ENCODE results near the gene FMOD. TPM values are rescaled to one million over a fixed set of nuclear protein-coding genes. Genes with fewer than 3 reads are reported as not detected.
A peak's percentile ranks its signal among the peaks of the same experiment; 100 is the strongest.
"Not testable (repeated sequence)": the region's sequence is repeated elsewhere in the genome, so short reads cannot be mapped to it uniquely, and the experiment has no call there.

The FMOD gene
- total RNA-seq, 2 donors from 2014 or later: not detected

DNA sequence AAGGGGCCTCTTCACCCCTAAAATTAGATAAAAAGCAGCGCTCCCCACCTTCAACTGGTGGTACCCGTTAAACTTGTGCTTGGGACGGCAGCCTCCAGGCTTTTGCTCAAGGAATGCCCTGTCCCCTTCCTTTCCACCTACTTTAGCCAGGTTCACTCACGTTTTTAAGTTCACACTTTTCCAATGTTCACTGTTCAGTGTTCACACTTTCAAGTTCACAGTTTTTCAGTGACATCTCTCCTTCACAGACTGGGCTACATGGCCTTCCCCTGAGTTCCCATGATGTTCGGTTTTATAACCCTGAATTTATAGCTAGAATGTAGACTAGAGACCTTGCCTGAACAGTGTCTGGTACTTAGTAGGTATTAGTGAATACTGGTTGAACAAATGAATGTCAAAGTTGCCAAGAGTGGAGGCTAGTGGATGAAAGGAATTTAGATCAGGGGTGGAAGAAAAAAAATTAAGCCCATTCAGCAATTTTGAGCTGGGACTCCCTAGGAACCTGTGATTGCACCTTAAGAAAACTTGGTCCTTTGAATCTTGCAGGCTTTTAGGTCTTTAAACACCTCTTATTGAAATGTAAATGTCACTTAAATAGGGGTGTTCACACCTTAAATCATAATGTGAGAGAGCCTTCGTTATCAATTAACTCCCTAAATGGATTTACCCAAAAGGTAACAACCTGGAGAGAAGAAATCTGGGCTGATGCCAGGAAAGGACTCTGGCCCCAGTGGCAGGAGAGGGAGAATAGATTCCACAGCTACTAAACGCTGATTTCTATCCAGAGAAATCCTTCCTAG, 33.3 kb downstream of the FMOD start:
- H3K36me3 Mint-ChIP-seq (ENCODE audit: low read depth): peaks cover 4% of the 10 kb centered on the region
- DNase-seq (no peak), ATAC-seq (no peak)
- H3K4me1 Mint-ChIP-seq: peaks cover 51% of the 10 kb centered on the region
- H3K4me3 Mint-ChIP-seq: no peak overlapping the region
- no peaks in the 10 kb centered on the region for H3K27me3 Mint-ChIP-seq
- H3K27ac Mint-ChIP-seq: no peak overlapping the region
- no peaks in the 10 kb centered on the region for H3K9me3 ChIP-seq (ENCODE audit: control insufficient read depth, low read length, poor library complexity, severe bottlenecking)

DNA sequence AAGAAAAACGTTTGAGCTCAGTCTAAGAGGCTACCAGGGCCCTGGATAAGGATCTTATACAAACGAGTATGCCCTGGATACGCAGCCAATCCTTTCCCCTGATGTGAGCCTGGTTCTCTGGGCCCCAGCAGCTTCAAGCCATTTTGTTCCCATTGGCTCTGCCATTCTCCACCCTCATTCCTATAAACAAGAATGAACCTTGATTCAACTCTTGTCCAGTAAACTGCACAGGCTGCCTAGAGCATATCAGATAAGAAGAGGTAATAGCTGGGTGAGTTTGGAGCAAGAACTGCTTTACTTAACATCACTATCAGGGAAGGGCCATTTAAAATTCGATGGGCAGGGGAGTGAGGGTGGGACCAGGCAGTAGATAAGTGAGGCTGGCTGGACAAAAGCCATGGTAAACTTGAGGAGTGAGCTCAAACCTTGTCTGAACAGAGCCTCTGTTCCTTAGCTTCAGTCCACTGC, 34.3 kb downstream of the FMOD start:
- ATAC-seq (no peak), DNase-seq (no peak)
- Mint-ChIP-seq H3K27me3 (no peaks in the 10 kb centered on the region), H3K4me1 (peaks cover 43% of the 10 kb centered on the region), H3K36me3 (ENCODE audit: low read depth) (peaks cover 4% of the 10 kb centered on the region), H3K27ac (peak overlapping the region; percentile 74), H3K4me3 (no peak overlapping the region)
- H3K9me3 ChIP-seq (ENCODE audit: control insufficient read depth, low read length, poor library complexity, severe bottlenecking): no peaks in the 10 kb centered on the region

DNA sequence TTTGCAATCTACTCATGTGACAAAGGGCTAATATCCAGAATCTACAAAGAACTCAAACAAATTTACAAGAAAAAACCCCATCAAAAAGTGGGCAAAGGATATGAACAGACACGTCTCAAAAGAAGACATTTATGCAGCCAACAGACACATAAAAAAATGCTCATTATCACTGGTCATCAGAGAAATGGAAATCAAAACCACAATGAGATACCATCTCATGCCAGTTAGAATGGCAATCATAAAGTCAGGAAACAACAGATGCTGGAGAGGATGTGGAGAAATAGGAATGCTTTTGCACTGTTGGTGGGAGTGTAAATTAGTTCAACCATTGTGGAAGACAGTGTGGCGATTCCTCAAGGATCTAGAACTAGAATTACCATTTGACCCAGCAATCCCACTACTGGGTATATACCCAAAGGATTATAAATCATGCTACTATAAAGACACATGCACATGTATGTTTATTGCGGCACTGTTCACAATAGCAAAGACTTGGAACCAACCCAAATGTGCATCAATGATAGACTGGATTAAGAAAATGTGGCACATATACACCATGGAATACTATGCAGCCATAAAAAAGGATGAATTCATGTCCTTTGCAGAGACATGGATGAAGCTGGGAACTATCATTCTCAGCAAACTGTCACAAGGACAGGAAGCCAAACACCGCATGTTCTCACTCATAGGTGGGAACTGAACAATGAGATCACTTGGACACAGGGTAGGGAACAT, 36.7 kb downstream of the FMOD start:
- not testable (repeated sequence) for H3K36me3 Mint-ChIP-seq (ENCODE audit: low read depth); ATAC-seq; H3K27me3 Mint-ChIP-seq; H3K9me3 ChIP-seq (ENCODE audit: control insufficient read depth, low read length, poor library complexity, severe bottlenecking); H3K4me3 Mint-ChIP-seq; H3K27ac Mint-ChIP-seq; DNase-seq
- H3K4me1 Mint-ChIP-seq: peaks cover 41% of the 10 kb centered on the region

DNA sequence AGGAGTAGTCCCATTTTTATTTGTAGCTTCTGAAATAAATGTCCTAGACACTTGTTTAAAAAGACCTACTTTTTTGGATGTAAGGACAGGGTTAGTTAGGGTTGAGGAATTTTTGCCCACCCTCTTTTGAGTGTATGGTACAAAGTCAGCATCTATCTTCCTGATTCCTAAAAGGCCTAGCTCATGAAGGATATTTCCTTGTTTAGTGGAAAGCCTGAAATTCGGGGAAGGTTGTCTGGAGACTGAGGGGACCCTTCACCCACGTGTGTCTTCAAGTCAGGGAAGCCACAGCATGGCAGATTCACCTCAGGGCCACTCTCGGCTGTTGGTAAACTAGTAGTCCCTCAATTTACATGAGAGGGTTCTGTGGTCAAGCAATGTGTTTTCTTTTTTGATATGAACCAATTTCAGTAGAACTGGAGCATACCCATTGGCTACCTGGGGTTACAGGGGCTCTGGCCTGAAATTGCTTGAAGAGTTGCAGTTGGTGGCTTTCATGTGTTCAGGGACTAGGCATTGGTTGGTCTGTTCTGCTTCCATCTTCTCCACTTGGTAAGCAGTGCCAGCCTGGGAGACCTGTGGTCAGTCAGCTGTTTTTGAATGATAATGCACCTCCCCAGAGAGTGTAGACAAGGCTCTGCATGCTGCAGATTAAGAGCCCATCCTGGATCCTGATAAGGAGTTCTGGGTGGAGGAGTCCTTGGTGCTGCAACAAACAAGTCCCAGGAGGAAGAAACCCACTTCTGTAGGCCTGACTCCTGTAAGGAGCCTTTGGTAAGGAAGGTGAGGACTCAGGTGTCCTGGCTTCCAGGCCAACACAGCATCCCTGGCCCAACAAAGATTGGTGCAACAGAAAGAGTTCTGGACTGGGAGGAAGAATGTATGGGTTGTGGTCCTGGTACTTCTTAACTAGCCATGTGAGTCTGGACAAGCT, 39.3 kb downstream of the FMOD start:
- Mint-ChIP-seq H3K27ac (peak overlapping the region; percentile 99), H3K27me3 (no peaks in the 10 kb centered on the region), H3K36me3 (ENCODE audit: low read depth) (peaks cover 17% of the 10 kb centered on the region), H3K4me1 (peaks cover 51% of the 10 kb centered on the region), H3K4me3 (no peak overlapping the region)
- H3K9me3 ChIP-seq (ENCODE audit: control insufficient read depth, low read length, poor library complexity, severe bottlenecking): peaks cover 6% of the 10 kb centered on the region
- DNase-seq (no peak), ATAC-seq (no peak)

DNA sequence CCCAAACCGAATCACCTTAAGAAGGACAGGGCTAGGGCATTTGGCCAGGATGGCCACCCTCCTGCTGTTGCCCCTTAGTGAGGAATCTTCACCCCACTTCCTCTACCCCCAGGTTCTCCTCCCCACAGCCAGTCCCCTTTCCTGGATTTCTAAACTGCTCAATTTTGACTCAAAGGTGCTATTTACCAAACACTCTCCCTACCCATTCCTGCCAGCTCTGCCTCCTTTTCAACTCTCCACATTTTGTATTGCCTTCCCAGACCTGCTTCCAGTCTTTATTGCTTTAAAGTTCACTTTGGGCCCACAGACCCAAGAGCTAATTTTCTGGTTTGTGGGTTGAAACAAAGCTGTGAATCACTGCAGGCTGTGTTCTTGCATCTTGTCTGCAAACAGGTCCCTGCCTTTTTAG, 42.0 kb downstream of the FMOD start:
- H3K9me3 ChIP-seq (ENCODE audit: control insufficient read depth, low read length, poor library complexity, severe bottlenecking): peaks cover 7% of the 10 kb centered on the region
- ATAC-seq: no peak
- Mint-ChIP-seq H3K36me3 (ENCODE audit: low read depth) (peaks cover 19% of the 10 kb centered on the region), H3K27me3 (no peaks in the 10 kb centered on the region), H3K4me1 (peaks cover 56% of the 10 kb centered on the region), H3K4me3 (peak overlapping the region; percentile 98), H3K27ac (peak overlapping the region; percentile 99)
- DNase-seq: no peak

DNA sequence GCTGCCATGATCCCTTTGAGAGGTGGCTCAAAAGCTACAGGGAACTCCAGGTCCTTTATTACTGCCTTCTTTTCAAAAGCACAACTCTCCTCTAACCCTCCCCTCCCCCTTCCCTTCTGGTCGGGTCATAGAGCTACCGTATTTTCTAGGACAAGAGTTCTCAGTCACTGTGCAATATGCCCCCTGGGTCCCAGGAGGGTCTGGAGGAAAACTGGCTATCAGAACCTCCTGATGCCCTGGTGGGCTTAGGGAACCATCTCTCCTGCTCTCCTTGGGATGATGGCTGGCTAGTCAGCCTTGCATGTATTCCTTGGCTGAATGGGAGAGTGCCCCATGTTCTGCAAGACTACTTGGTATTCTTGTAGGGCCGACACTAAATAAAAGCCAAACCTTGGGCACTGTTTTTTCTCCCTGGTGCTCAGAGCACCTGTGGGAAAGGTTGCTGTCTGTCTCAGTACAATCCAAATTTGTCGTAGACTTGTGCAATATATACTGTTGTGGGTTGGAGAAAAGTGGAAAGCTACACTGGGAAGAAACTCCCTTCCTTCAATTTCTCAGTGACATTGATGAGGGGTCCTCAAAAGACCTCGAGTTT, 42.5 kb downstream of the FMOD start:
- Mint-ChIP-seq H3K4me1 (peaks cover 61% of the 10 kb centered on the region), H3K36me3 (ENCODE audit: low read depth) (peaks cover 18% of the 10 kb centered on the region), H3K4me3 (peak overlapping the region; percentile 98), H3K27me3 (no peaks in the 10 kb centered on the region), H3K27ac (peak overlapping the region; percentile 99)
- peaks cover 7% of the 10 kb centered on the region for H3K9me3 ChIP-seq (ENCODE audit: control insufficient read depth, low read length, poor library complexity, severe bottlenecking)
- ATAC-seq (no peak), DNase-seq (no peak)

DNA sequence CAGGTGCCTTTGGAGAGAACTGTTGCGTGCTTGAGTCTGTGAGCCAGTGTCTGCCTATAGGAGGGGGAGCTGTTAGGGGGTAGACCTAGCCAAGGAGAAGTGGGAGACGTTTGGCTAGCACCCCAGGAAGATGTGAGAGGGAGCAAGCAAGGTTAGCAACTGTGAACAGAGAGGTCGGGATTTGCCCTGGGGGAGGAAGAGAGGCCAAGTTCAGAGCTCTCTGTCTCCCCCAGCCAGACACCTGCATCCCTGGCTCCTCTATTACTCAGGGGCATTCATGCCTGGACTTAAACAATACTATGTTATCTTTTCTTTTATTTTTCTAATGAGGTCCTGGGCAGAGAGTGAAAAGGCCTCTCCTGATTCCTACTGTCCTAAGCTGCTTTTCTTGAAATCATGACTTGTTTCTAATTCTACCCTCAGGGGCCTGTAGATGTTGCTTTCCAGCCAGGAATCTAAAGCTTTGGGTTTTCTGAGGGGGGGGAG, 43.2 kb downstream of the FMOD start:
- peaks cover 19% of the 10 kb centered on the region for H3K36me3 Mint-ChIP-seq (ENCODE audit: low read depth)
- no peak for ATAC-seq

DNA sequence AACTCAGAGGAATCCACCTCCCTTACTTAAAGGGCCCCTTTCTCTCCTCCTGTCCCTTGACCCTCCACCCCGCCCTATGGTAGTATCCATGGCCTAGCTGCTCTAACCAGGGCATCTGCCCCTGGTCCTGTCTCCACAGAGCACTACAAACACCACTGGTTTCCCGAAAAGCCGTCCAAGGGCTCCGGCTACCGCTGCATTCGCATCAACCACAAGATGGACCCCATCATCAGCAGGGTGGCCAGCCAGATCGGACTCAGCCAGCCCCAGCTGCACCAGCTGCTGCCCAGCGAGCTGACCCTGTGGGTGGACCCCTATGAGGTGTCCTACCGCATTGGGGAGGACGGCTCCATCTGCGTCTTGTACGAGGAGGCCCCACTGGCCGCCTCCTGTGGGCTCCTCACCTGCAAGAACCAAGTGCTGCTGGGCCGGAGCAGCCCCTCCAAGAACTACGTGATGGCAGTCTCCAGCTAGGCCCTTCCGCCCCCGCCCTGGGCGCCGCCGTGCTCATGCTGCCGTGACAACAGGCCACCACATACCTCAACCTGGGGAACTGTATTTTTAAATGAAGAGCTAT, 43.9 kb downstream of the FMOD start:
- ATAC-seq: no peak
- Mint-ChIP-seq H3K27me3 (no peaks in the 10 kb centered on the region), H3K27ac (peak overlapping the region; percentile 99), H3K4me3 (peak overlapping the region; percentile 98), H3K36me3 (ENCODE audit: low read depth) (peaks cover 19% of the 10 kb centered on the region), H3K4me1 (peaks cover 64% of the 10 kb centered on the region)
- H3K9me3 ChIP-seq (ENCODE audit: control insufficient read depth, low read length, poor library complexity, severe bottlenecking): peaks cover 7% of the 10 kb centered on the region
- DNase-seq: no peak

More for the DNA sequence above, 43.2 kb downstream of the FMOD start:
- Mint-ChIP-seq H3K4me1 (peaks cover 63% of the 10 kb centered on the region), H3K27me3 (no peaks in the 10 kb centered on the region), H3K4me3 (peak overlapping the region; percentile 98), H3K27ac (peak overlapping the region; percentile 99)
- DNase-seq: no peak
- H3K9me3 ChIP-seq (ENCODE audit: control insufficient read depth, low read length, poor library complexity, severe bottlenecking): peaks cover 7% of the 10 kb centered on the region

DNA sequence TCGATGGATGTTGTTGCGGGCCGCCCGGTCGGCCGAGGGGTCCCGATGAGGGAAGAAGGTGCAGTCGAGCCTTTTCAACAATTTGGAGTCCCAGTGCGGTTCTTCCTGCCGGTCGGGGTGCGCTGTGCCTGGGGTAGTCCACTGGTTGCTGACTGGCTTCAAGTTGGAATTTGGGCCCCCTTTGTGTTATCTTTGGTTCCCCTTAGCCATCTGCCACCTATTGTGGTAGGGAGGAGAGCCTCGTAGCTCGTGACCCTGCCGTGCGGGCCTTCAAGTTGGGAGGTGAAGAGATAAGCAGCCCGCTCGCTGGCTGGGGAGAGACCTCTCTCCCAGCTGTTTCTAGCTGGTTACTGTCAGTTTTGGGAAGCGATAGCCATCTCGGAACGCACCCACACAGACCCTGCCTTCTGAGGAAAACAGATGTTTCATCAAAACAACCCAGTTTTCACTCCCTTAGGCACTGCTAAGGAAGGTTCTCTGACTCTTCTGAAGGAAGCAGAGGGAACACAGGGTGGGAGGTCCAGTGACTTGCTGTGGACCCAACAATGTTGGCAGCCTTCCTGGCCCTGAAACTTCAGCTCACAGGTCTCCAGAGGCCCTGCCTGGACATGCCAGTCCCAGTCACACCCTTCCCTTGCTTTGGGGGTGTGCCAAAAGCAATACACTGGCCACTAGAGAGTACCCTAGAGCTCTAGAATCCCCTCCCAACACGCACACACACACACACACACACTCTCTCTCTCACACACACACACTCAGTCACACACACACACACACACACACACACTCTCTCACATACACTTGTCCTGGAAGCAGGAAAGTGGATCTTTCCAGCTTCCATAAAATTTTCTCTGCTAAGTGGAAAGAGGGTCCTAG, 44.6 kb downstream of the FMOD start:
- Mint-ChIP-seq H3K27me3 (no peaks in the 10 kb centered on the region), H3K4me1 (peaks cover 62% of the 10 kb centered on the region), H3K27ac (peak overlapping the region; percentile 99), H3K36me3 (ENCODE audit: low read depth) (peaks cover 19% of the 10 kb centered on the region), H3K4me3 (peak overlapping the region; percentile 98)
- peaks cover 7% of the 10 kb centered on the region for H3K9me3 ChIP-seq (ENCODE audit: control insufficient read depth, low read length, poor library complexity, severe bottlenecking)
- no peak for DNase-seq
- no peak for ATAC-seq

DNA sequence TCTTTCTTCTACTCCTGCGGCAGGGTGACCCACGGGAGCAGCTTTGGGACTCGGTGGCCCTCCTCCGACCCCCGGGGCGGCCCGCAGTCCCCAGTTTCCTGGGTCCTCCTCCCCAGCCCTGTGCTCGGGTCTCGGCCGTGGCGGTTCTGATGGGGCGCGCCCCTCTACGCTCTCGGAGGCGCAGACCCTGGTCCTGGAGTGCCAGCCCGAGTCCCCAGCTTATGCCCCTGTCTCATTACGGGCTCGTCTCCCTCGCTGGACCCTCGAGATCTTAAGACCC, 45.2 kb downstream of the FMOD start:
- H3K4me3 Mint-ChIP-seq: peak overlapping the region; percentile 98
- H3K27ac Mint-ChIP-seq: peak overlapping the region; percentile 99
- DNase-seq (no peak), ATAC-seq (peak; percentile 5)
- no peaks in the 10 kb centered on the region for H3K27me3 Mint-ChIP-seq
- H3K36me3 Mint-ChIP-seq (ENCODE audit: low read depth): peaks cover 19% of the 10 kb centered on the region
- peaks cover 7% of the 10 kb centered on the region for H3K9me3 ChIP-seq (ENCODE audit: control insufficient read depth, low read length, poor library complexity, severe bottlenecking)
- H3K4me1 Mint-ChIP-seq: peaks cover 64% of the 10 kb centered on the region

DNA sequence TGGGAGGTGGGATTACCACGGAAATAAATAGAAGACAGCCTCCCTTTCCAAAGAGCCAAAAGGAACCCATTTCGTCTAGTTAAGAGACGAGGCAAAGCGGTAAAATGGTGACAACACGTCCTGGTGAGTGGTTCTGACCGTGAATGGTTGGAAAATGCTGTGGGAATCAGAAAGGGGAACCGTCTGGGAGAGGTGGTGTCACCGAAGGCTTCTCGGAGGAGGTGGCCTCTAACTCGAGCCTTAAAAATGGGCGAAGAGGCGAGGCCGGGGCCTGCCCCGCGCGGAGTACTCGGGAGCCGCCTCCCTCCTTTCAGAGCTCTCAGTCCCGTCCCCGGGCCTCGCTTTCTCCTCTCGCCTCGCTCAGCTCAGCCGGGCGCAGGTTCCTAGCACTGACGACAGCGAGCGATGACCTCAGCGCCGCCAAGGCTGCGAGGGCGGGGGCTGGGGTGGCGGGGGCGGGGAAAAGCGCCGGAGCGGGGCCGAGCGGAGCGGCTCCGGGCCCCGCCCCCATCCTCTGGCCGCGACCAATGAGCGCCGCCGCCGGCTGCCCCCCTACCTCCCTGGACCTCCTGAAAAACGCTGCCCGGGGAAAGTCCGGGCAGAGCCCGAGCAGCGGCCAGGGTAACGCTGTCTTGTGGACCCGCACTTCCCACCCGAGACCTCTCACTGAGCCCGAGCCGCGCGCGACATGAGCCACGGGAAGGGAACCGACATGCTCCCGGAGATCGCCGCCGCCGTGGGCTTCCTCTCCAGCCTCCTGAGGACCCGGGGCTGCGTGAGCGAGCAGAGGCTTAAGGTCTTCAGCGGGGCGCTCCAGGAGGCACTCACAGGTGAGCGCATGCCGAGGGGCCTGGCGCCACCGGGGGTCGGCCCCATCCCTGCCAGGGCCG, 45.8 kb downstream of the FMOD start, which contains the start of gene BTG2:
Gene BTG2 (plus strand): TSS at position 601 of the 890 bp plus-strand sequence. CDS start 88 bp downstream, at position 689.
- peaks cover 19% of the 10 kb centered on the region for H3K36me3 Mint-ChIP-seq (ENCODE audit: low read depth)
- H3K4me1 Mint-ChIP-seq: peaks cover 64% of the 10 kb centered on the region
- H3K27me3 Mint-ChIP-seq: no peaks in the 10 kb centered on the region
- H3K4me3 Mint-ChIP-seq: peak within 1 kb of the TSS; percentile 98
- DNase-seq: peak; percentile 85 to 93 (median 89)
- peak; percentile 87 for ATAC-seq
- peak within 1 kb of the TSS; percentile 99 for H3K27ac Mint-ChIP-seq
- peaks cover 7% of the 10 kb centered on the region for H3K9me3 ChIP-seq (ENCODE audit: control insufficient read depth, low read length, poor library complexity, severe bottlenecking)
